ENCODE measurements around the gene ABI3BP.

DNA sequence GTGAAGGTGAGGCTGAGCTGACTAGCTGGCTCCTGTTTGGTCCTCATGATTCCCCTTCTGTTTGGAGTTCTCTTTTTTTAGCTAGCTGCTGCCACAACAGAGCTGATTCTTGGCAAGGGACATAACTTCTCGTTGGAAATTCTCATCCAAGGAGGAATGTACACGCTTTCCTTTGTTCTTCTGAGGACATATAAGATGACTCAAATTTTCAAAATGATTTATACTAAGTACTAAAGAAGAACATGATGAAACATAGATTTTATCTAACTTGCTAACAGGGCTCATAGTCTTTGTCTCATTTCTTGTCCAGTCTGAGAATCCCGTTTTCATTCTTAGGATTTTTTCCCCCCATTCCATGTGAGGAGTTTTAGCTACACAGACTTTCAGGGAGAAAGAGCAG lies 286.9 kb downstream of the ABI3BP start:
- TF ChIP-seq SIN3A (IDR thresholded peaks at IDR 0.05; ENCODE audit: low read depth, low read length): no peak
- TF ChIP-seq POLR2A (IDR thresholded peaks at IDR 0.05; ENCODE audit: low read depth, low read length): no peak
